Tibial nerve (tissue), 4 donors: ENCODE results near the gene ADAT2.

Experiments used
- EP300 ChIP-seq, 2 donors: sonication (generic); formaldehyde crosslinking; IDR thresholded peaks; one replicate each; pipeline ENCODE4 v1.6.1; 2017; ENCODE audit warnings: antibody characterized with exemption in 2 of 2, mild to moderate bottlenecking in 1 of 2
- POLR2A ChIP-seq, 2 donors: fragments of 450-650 bp; IDR thresholded peaks; one replicate each; pipeline ENCODE4 v1.6.1; 2017; ENCODE audit warnings: antibody characterized with exemption in 2 of 2, mild to moderate bottlenecking in 2 of 2, moderate library complexity in 2 of 2
- TF ChIP-seq, protein P1 (sequence below), 5 experiments: fragments of 200-600 bp in 3 of 5; fragments of 450-650 bp in 2 of 5; sonication (generic) in 3 of 5; IDR thresholded peaks; one replicate each; pipeline ENCODE4 v1.5.1; 2016 to 2019; ENCODE audit warnings: antibody characterized with exemption in 5 of 5, mild to moderate bottlenecking in 3 of 5, moderate library complexity in 2 of 5

DNA sequence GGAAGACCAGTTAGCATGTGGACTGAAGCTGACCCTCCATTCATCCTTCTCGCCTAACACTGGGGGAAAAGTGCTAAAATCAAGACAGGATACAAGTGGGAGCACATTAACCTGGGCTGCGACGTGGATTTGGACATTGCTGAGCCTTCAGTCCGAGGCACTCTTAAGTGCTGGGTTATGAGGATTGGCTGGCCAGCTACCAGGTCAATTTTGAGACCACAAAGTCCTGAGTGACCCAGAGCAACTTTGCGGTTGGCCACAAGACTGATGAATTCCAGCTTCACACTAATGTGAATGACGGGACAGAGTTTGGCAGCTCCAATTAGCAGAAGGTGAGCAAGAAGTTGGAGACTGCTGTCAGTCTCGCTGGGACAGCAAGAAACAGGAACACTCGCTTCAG is 40.3 kb upstream of the ADAT2 start:
- TF ChIP-seq, protein P1, sequence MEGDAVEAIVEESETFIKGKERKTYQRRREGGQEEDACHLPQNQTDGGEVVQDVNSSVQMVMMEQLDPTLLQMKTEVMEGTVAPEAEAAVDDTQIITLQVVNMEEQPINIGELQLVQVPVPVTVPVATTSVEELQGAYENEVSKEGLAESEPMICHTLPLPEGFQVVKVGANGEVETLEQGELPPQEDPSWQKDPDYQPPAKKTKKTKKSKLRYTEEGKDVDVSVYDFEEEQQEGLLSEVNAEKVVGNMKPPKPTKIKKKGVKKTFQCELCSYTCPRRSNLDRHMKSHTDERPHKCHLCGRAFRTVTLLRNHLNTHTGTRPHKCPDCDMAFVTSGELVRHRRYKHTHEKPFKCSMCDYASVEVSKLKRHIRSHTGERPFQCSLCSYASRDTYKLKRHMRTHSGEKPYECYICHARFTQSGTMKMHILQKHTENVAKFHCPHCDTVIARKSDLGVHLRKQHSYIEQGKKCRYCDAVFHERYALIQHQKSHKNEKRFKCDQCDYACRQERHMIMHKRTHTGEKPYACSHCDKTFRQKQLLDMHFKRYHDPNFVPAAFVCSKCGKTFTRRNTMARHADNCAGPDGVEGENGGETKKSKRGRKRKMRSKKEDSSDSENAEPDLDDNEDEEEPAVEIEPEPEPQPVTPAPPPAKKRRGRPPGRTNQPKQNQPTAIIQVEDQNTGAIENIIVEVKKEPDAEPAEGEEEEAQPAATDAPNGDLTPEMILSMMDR (IDR thresholded peaks at IDR 0.05), result no peak
- TF ChIP-seq POLR2A (IDR thresholded peaks at IDR 0.05) (no peak), EP300 (IDR thresholded peaks at IDR 0.05) (no peak)
